ENCODE results near the gene ETFBKMT. TPM values are rescaled to one million over a fixed set of nuclear protein-coding genes. Genes with fewer than 3 reads are reported as not detected.

Gene ETFBKMT
- total RNA-seq, 1 donor from 2014 or later: 3.7 TPM

Other genes with a start within 250 kb of the ETFBKMT start
- gene DENND5B, start 68.6 kb upstream of the ETFBKMT start, total RNA-seq: 17.8 and 20.3 TPM in 2 replicates
- gene AMN1, start 69.3 kb downstream of the ETFBKMT start, total RNA-seq: 5.3 and 8.5 TPM in 2 replicates

Data from osteocyte (in vitro differentiated cells).